HG03060 (cell line): ENCODE measurements around the gene FAM83B.
"Not testable (repeated sequence)": the region's sequence is repeated elsewhere in the genome, so short reads cannot be mapped to it uniquely, and the experiment has no call there.

ENCODE experiments used
- ATAC-seq: cut with Tn5 transposase; IDR thresholded peaks from one replicate; pipeline ENCODE4 v1.9.1; 2021; ENCODE audit warnings: low read depth, moderate number of reproducible peaks; ENCODE audit not compliant: unreplicated experiment

FAM83B gene

GRCh38 chr6:54846243-54846856 is at the start of gene FAM83B:
Gene FAM83B, plus strand, starts transcription at chr6:54846771. Its CDS starts 23,476 bp downstream, at chr6:54870247.
- ATAC-seq = no peak

- not testable (repeated sequence) for ATAC-seq
Measured at GRCh38 chr6:54796918-54797317, 49.7 kb upstream of the FAM83B start.

- no peak for ATAC-seq
Measured at GRCh38 chr6:54800050-54800600, 46.4 kb upstream of the FAM83B start.

- no peak for ATAC-seq
Measured at GRCh38 chr6:54801244-54801643, 45.3 kb upstream of the FAM83B start.

GRCh38 chr6:54801669-54802068 is 44.9 kb upstream of the FAM83B start:
- no peak for ATAC-seq

- no peak for ATAC-seq
Measured at GRCh38 chr6:54802775-54803634, 43.6 kb upstream of the FAM83B start.

GRCh38 chr6:54805077-54805476 is 41.5 kb upstream of the FAM83B start:
- ATAC-seq = no peak

GRCh38 chr6:54810147-54810546 is 36.4 kb upstream of the FAM83B start:
- no peak for ATAC-seq

GRCh38 chr6:54813892-54814291 is 32.7 kb upstream of the FAM83B start:
- ATAC-seq = no peak

- ATAC-seq = no peak
Measured at GRCh38 chr6:54817236-54817635, 29.3 kb upstream of the FAM83B start.

- no peak for ATAC-seq
Measured at GRCh38 chr6:54817834-54818233, 28.7 kb upstream of the FAM83B start.

GRCh38 chr6:54824225-54824624 is 22.3 kb upstream of the FAM83B start:
- ATAC-seq = not testable (repeated sequence)

- no peak for ATAC-seq
Measured at GRCh38 chr6:54827010-54827409, 19.6 kb upstream of the FAM83B start.

GRCh38 chr6:54830216-54830615 is 16.4 kb upstream of the FAM83B start:
- ATAC-seq = no peak

GRCh38 chr6:54835176-54835575 is 11.4 kb upstream of the FAM83B start:
- ATAC-seq = no peak

- no peak for ATAC-seq
Measured at GRCh38 chr6:54846857-54847674, 495 bp downstream of the FAM83B start.

GRCh38 chr6:54847799-54848597 is 1.4 kb downstream of the FAM83B start:
- no peak for ATAC-seq

- ATAC-seq = no peak
Measured at GRCh38 chr6:54850114-54850513, 3.5 kb downstream of the FAM83B start.

GRCh38 chr6:54856129-54856528 is 9.6 kb downstream of the FAM83B start:
- no peak for ATAC-seq

- no peak for ATAC-seq
Measured at GRCh38 chr6:54860132-54860531, 13.6 kb downstream of the FAM83B start.
